Suppressor macrophage (primary cell): ENCODE results near the gene SPAG16.

Source experiments
- DNase-seq, 4 experiments: peaks; one replicate each; pipeline ENCODE4 v3.0.0-alpha.2; 2020 to 2022

The SPAG16 gene

GRCh38 chr2:213411582-213412289 is 127.5 kb downstream of the SPAG16 start:
- DNase-seq: no peak

GRCh38 chr2:213415093-213415492 is 130.8 kb downstream of the SPAG16 start:
- DNase-seq: no peak

GRCh38 chr2:213416832-213417231 is 132.6 kb downstream of the SPAG16 start:
- no peak for DNase-seq

- no peak for DNase-seq
These were observed 135.7 kb downstream of the SPAG16 start for GRCh38 chr2:213419980-213420379.

GRCh38 chr2:213420828-213421385 is 136.6 kb downstream of the SPAG16 start:
- DNase-seq: no peak

GRCh38 chr2:213422211-213422610 is 137.9 kb downstream of the SPAG16 start:
- no peak for DNase-seq

- no peak for DNase-seq
These were observed 141.4 kb downstream of the SPAG16 start for GRCh38 chr2:213425618-213426017.

- DNase-seq: no peak
These were observed 145.3 kb downstream of the SPAG16 start for GRCh38 chr2:213429516-213429915.

- DNase-seq: no peak
These were observed 159.7 kb downstream of the SPAG16 start for GRCh38 chr2:213443921-213444320.

GRCh38 chr2:213451542-213452239 is 167.4 kb downstream of the SPAG16 start:
- DNase-seq: no peak

- DNase-seq: no peak
These were observed 171.2 kb downstream of the SPAG16 start for GRCh38 chr2:213455316-213456008.

GRCh38 chr2:213475433-213475832 is 191.2 kb downstream of the SPAG16 start:
- DNase-seq: no peak

- no peak for DNase-seq
These were observed 192.4 kb downstream of the SPAG16 start for GRCh38 chr2:213476641-213477040.

GRCh38 chr2:213490087-213490486 is 205.8 kb downstream of the SPAG16 start:
- no peak for DNase-seq

- DNase-seq: no peak
These were observed 207.1 kb downstream of the SPAG16 start for GRCh38 chr2:213491376-213491775.

GRCh38 chr2:213496226-213496625 is 212.0 kb downstream of the SPAG16 start:
- DNase-seq: no peak

GRCh38 chr2:213500881-213501280 is 216.6 kb downstream of the SPAG16 start:
- DNase-seq: no peak

- DNase-seq: no peak
These were observed 239.9 kb downstream of the SPAG16 start for GRCh38 chr2:213524164-213524563.

GRCh38 chr2:213537579-213537978 is 253.3 kb downstream of the SPAG16 start:
- DNase-seq: no peak

GRCh38 chr2:213544940-213545339 is 260.7 kb downstream of the SPAG16 start:
- DNase-seq: no peak

- peak in 2 of 4 experiments; percentile 10 to 24 for DNase-seq
These were observed 261.2 kb downstream of the SPAG16 start for GRCh38 chr2:213545481-213545880.

- no peak for DNase-seq
These were observed 261.8 kb downstream of the SPAG16 start for GRCh38 chr2:213545964-213546475.

GRCh38 chr2:213551526-213551925 is 267.3 kb downstream of the SPAG16 start:
- no peak for DNase-seq
